OCI-LY1 (cell line): Measurements from ENCODE around the gene CYB5R2.
A peak's percentile ranks its signal among the peaks of the same experiment; 100 is the strongest.

Experiments used
- H2AFZ ChIP-seq: fragments of 200-600 bp; sonication (generic), shearing (Covaris generic); 2 replicates; pipeline ENCODE4 v1.6.0; 2014; ENCODE audit warnings: antibody characterized with exemption, mild to moderate bottlenecking, low read length
- H3F3A ChIP-seq: fragments of 200-600 bp; sonication (generic), shearing (Covaris generic); 2 replicates; pipeline ENCODE4 v1.6.0; 2014; ENCODE audit warnings: mild to moderate bottlenecking, antibody characterized with exemption, low read length, moderate library complexity; ENCODE audit not compliant: insufficient read depth
- H3K27ac ChIP-seq: fragments of 200-600 bp; sonication (generic); 2 replicates; pipeline ENCODE4 v1.5.1; 2014; ENCODE audit warnings: low read length, mixed run types, mild to moderate bottlenecking, low read depth; ENCODE audit not compliant: poor library complexity, severe bottlenecking
- H3K27me3 ChIP-seq: fragments of 200-600 bp; sonication (generic); 2 replicates; pipeline ENCODE4 v1.6.0; 2014; ENCODE audit warnings: antibody characterized with exemption, mild to moderate bottlenecking, low read length, moderate library complexity; ENCODE audit not compliant: insufficient read depth
- H3K36me3 ChIP-seq: fragments of 200-600 bp; sonication (generic); 2 replicates; pipeline ENCODE4 v1.6.1; 2014; ENCODE audit warnings: mild to moderate bottlenecking, antibody characterized with exemption, low read length, moderate library complexity, mixed read lengths; ENCODE audit not compliant: insufficient read depth
- H3K4me1 ChIP-seq: fragments of 200-600 bp; sonication (generic); 2 replicates; pipeline ENCODE4 v1.5.1; 2014; ENCODE audit warnings: mild to moderate bottlenecking, low read length, moderate library complexity; ENCODE audit not compliant: insufficient read depth, severe bottlenecking
- H3K4me2 ChIP-seq: fragments of 200-600 bp; sonication (generic), shearing (Covaris generic); 2 replicates; pipeline ENCODE4 v1.6.1; 2014; ENCODE audit warnings: low read length
- H3K4me3 ChIP-seq: fragments of 200-600 bp; sonication (generic); 2 replicates; pipeline ENCODE4 v1.5.1; 2014; ENCODE audit warnings: low read length, low read depth, mild to moderate bottlenecking, mixed read lengths; ENCODE audit not compliant: poor library complexity, severe bottlenecking
- H3K79me2 ChIP-seq: fragments of 200-600 bp; shearing (Covaris generic); 2 replicates; pipeline ENCODE4 v1.6.1; 2016; ENCODE audit warnings: mixed run types, low read length, mixed read lengths; ENCODE audit not compliant: insufficient read depth
- H3K9ac ChIP-seq: fragments of 200-600 bp; sonication (generic), shearing (Covaris generic); 2 replicates; pipeline ENCODE4 v1.6.1; 2014; ENCODE audit warnings: mild to moderate bottlenecking, low read length, mixed read lengths
- H3K9me2 ChIP-seq: fragments of 200-600 bp; sonication (generic), shearing (Covaris generic); 2 replicates; pipeline ENCODE4 v1.6.1; 2014; ENCODE audit warnings: low read depth, mild to moderate bottlenecking, low read length, mixed read lengths
- H3K9me3 ChIP-seq: fragments of 200-600 bp; shearing (Covaris generic); 2 replicates; pipeline ENCODE4 v1.6.1; 2014; ENCODE audit warnings: low read length, mixed read lengths
- H4K20me1 ChIP-seq: fragments of 200-600 bp; sonication (generic), shearing (Covaris generic); 2 replicates; pipeline ENCODE4 v1.6.0; 2016; ENCODE audit warnings: mild to moderate bottlenecking, low read length; ENCODE audit not compliant: insufficient read depth
- EZH2 ChIP-seq: fragments of 200-600 bp; sonication (generic), shearing (Covaris generic); IDR thresholded peaks from 2 replicates; pipeline ENCODE4 v1.8.0; 2017; ENCODE audit warnings: borderline replicate concordance, mixed run types, mild to moderate bottlenecking, antibody characterized with exemption, low read length, moderate library complexity, mixed read lengths
- TF ChIP-seq, protein P1 (sequence below): fragments of 200-600 bp; sonication (generic), shearing (Covaris generic); IDR thresholded peaks from 2 replicates; pipeline ENCODE4 v1.5.1; 2017; ENCODE audit warnings: mild to moderate bottlenecking, antibody characterized with exemption, low read length, moderate library complexity, mixed read lengths

CYB5R2 gene

DNA sequence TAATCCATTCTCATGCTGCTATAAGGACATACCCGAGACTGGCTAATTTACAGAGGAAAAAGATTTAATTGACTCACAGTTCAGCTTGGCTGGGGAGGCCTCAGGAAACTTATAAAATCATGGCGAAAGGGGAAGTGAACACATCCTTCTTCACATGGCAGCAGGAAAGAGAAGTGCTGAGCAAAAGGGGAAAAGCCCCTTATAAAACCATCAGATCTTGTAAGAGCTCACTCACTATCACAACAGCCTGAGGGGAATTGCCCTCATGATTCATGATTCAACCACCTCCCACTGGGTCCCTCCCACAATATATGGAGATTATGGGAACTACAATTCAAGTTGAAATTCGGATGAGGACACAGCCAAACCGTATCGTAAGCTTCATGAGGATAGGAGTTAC, 3.8 kb upstream of the CYB5R2 start:
- Histone ChIP-seq H3F3A (no peaks in the 10 kb centered on the region), H3K36me3 (no peaks in the 10 kb centered on the region; the same call in 1 of the 2 replicates), H3K9me2 (no peaks in the 10 kb centered on the region), H3K4me2 (no peak overlapping the region), H3K9me3 (no peaks in the 10 kb centered on the region), H3K4me1 (peaks cover 20% of the 10 kb centered on the region), H3K27ac (no peak overlapping the region), H3K4me3 (no peak overlapping the region), H3K79me2 (no peaks in the 10 kb centered on the region), H3K9ac (no peak overlapping the region), H4K20me1 (no peaks in the 10 kb centered on the region), H3K27me3 (no peaks in the 10 kb centered on the region; the same call in 1 of the 2 replicates), H2AFZ (no peak overlapping the region)
- TF ChIP-seq EZH2 = no peak
- TF ChIP-seq, protein P1, sequence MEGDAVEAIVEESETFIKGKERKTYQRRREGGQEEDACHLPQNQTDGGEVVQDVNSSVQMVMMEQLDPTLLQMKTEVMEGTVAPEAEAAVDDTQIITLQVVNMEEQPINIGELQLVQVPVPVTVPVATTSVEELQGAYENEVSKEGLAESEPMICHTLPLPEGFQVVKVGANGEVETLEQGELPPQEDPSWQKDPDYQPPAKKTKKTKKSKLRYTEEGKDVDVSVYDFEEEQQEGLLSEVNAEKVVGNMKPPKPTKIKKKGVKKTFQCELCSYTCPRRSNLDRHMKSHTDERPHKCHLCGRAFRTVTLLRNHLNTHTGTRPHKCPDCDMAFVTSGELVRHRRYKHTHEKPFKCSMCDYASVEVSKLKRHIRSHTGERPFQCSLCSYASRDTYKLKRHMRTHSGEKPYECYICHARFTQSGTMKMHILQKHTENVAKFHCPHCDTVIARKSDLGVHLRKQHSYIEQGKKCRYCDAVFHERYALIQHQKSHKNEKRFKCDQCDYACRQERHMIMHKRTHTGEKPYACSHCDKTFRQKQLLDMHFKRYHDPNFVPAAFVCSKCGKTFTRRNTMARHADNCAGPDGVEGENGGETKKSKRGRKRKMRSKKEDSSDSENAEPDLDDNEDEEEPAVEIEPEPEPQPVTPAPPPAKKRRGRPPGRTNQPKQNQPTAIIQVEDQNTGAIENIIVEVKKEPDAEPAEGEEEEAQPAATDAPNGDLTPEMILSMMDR = no peak

DNA sequence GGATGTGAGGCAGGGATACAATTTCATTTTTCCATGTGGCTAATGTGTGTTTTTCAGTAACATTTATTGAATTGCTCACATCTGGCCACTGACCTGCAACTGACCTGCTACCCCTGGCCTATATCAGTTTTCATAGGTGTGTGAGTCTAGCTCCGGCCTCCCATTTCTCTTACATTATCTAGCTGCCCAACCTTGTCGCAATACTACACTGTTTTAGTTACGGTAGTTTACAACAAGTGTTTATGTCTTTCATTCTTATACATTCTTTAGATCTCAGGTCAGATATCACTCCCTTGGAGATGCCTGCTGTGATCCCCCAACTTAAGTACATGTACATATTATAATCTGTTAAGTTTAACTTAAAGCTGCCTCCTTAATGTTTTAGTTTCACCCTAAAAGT, 2.3 kb upstream of the CYB5R2 start:
- Histone ChIP-seq H3F3A (no peaks in the 10 kb centered on the region), H3K27me3 (no peaks in the 10 kb centered on the region; the same call in 1 of the 2 replicates), H4K20me1 (no peaks in the 10 kb centered on the region), H3K27ac (no peak overlapping the region), H3K4me1 (peaks cover 27% of the 10 kb centered on the region), H3K9me2 (no peaks in the 10 kb centered on the region), H3K9me3 (no peaks in the 10 kb centered on the region), H3K4me2 (no peak overlapping the region), H3K4me3 (no peak overlapping the region), H3K9ac (no peak overlapping the region), H3K36me3 (no peaks in the 10 kb centered on the region; the same call in 1 of the 2 replicates), H3K79me2 (no peaks in the 10 kb centered on the region), H2AFZ (no peak overlapping the region)
- TF ChIP-seq EZH2 = no peak
- TF ChIP-seq, protein P1 = no peak

DNA sequence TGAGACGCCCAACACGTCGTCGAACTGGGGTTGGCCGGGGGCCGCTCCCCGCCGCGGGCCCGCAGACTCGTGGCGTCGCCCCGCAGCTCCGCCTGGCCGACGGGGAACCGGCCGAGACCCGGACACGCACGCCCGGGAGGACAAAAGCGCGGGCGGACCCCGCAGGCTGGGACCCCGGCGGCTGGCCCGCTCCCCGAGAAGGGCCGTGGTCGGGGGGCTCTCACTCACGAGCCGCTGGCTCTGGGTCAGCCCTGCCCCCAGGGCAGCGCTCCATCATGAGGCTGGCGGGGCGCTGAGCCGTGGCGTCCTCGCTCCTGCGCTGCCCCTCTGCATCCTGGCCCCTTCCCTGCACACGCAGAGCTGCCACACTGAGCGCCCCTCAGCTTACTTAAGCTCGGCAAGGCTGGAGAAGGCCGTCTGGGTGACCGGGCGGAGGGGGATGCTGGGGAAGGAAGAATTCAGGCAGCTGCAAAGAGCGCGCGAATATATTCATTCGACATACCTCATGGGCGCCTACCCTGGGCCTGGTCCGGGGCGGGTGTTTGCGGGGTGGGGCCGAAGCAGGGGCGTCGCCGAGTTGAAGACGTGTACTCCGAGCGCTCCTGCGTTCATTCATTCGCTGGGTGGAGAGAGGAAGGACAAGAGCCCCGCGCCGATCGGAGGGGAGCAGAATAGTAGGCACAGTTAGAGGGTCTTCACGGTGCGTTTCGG, 579 bp upstream of the CYB5R2 start:
- H3K27me3 ChIP-seq = no peaks in the 10 kb centered on the region; the same call in 1 of the 2 replicates
- peak overlapping the region; percentile 72 for H3K4me2 ChIP-seq
- H3K4me1 ChIP-seq = peaks cover 27% of the 10 kb centered on the region
- no peaks in the 10 kb centered on the region for H3K9me3 ChIP-seq
- H4K20me1 ChIP-seq = no peaks in the 10 kb centered on the region
- peak overlapping the region; percentile 63 for H3K9ac ChIP-seq
- no peaks in the 10 kb centered on the region for H3K79me2 ChIP-seq
- no peaks in the 10 kb centered on the region for H3F3A ChIP-seq
- peak overlapping the region; percentile 67 for H3K4me3 ChIP-seq
- no peaks in the 10 kb centered on the region for H3K9me2 ChIP-seq
- no peak overlapping the region for H2AFZ ChIP-seq
- no peak for TF ChIP-seq EZH2
- TF ChIP-seq, protein P1 = no peak
- no peaks in the 10 kb centered on the region; the same call in 1 of the 2 replicates for H3K36me3 ChIP-seq
- no peak overlapping the region for H3K27ac ChIP-seq
